Subcutaneous abdominal adipose tissue (tissue), 5 donors: ENCODE data around the gene RPUSD1.
A peak's percentile ranks its signal among the peaks of the same experiment; 100 is the strongest.
"Not testable (repeated sequence)": the region's sequence is repeated elsewhere in the genome, so short reads cannot be mapped to it uniquely, and the experiment has no call there.

Experiments used
- H3K27ac ChIP-seq: one replicate; pipeline ENCODE4 v1.7.0; 2013; ENCODE audit warnings: low read depth, mild to moderate bottlenecking, inconsistent platforms, low read length, moderate library complexity
- H3K27me3 ChIP-seq, 5 donors: one replicate each; pipeline ENCODE4 v1.7.0; 2013; ENCODE audit warnings: low read length in 5 of 5, inconsistent platforms in 1 of 5; ENCODE audit not compliant: control insufficient read depth in 5 of 5, insufficient read depth in 4 of 5
- H3K36me3 ChIP-seq, 5 donors: one replicate each; pipeline ENCODE4 v1.7.0; 2013; ENCODE audit warnings: low read length in 5 of 5; ENCODE audit not compliant: control insufficient read depth in 5 of 5, insufficient read depth in 5 of 5
- H3K4me1 ChIP-seq, 5 donors: one replicate each; pipeline ENCODE4 v1.7.0; 2013; ENCODE audit warnings: low read length in 5 of 5, mild to moderate bottlenecking in 3 of 5, moderate library complexity in 1 of 5; ENCODE audit not compliant: control insufficient read depth in 5 of 5, insufficient read depth in 5 of 5
- H3K4me3 ChIP-seq, 5 donors: one replicate each; pipeline ENCODE4 v1.7.0; 2013; ENCODE audit warnings: low read length in 5 of 5, low read depth in 1 of 5
- H3K9ac ChIP-seq, 5 donors: one replicate each; pipeline ENCODE4 v1.7.0; 2013; ENCODE audit warnings: low read length in 5 of 5, mild to moderate bottlenecking in 4 of 5, moderate library complexity in 3 of 5
- H3K9me3 ChIP-seq, 5 donors: one replicate each; pipeline ENCODE4 v1.7.0; 2013; ENCODE audit warnings: low read length in 5 of 5; ENCODE audit not compliant: control insufficient read depth in 5 of 5
- donor health status: healthy.
- donor health status: healthy.
- donor health status: healthy.
- donor health status: healthy.
- donor health status: healthy.

The RPUSD1 gene

DNA sequence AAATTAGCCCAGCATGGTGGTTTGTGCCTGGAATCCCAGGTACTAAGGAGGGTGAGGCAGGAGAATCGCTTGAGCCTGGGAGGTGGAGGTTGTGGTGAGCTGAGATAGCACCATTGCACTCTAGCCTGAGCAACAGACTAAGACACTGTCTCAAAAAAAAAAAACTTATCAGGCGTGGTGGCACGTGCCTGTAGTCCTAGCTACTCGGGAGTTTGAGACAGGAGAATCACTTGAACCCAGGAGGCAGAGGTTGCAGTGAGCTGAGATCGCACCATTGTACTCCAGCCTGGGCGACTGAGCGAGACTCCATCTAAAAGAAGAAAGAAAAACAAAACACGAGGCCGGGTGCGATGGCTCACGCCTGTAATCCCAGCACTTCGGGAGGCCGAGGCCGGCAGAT lies 45.3 kb downstream of the RPUSD1 start:
- not testable (repeated sequence) for H3K9me3 ChIP-seq, H3K4me3 ChIP-seq, H3K9ac ChIP-seq, H3K27me3 ChIP-seq, H3K36me3 ChIP-seq, H3K27ac ChIP-seq
- H3K4me1 ChIP-seq = peaks cover 6 to 18% (median 16%) of the 10 kb centered on the region in 5 donors

DNA sequence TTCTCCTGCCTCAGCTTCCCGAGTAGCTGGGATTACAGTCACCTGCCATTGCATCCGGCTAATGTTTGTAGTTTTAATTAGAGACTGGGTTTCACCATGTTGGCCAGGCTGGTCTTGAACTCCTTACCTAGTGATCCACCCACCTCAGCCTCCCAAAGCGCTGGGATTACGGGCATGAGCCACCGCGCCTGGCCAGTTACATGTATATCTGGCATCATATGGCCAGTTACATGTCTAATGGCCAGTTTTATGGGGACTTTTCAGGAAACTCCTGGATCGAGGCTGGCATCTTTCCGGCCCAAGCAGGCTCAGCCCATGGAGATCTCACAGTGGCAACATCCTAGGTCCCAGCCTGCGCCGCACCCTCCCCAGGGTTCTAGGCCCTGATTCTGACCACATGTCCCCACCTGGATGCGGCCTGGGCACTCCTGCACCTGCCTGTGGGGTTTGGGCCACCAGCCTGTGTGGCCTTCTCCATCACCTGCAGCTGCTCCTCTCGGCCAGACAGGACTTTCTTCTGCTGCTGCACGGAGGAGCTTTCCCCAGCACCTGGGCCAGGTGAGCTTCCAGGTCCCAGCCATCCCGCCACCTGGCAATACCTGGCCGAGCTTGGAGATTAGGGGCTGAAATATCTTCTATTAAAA lies 46.1 kb downstream of the RPUSD1 start:
- Histone ChIP-seq H3K9ac (no peak overlapping the region), H3K4me3 (no peak overlapping the region), H3K27me3 (peaks cover 0 to 9% (median 3%) of the 10 kb centered on the region in 5 donors), H3K36me3 (peaks cover 0 to 11% (median 8%) of the 10 kb centered on the region in 5 donors), H3K27ac (no peak overlapping the region), H3K9me3 (no peaks in the 10 kb centered on the region), H3K4me1 (peaks cover 6 to 18% (median 16%) of the 10 kb centered on the region in 5 donors)

DNA sequence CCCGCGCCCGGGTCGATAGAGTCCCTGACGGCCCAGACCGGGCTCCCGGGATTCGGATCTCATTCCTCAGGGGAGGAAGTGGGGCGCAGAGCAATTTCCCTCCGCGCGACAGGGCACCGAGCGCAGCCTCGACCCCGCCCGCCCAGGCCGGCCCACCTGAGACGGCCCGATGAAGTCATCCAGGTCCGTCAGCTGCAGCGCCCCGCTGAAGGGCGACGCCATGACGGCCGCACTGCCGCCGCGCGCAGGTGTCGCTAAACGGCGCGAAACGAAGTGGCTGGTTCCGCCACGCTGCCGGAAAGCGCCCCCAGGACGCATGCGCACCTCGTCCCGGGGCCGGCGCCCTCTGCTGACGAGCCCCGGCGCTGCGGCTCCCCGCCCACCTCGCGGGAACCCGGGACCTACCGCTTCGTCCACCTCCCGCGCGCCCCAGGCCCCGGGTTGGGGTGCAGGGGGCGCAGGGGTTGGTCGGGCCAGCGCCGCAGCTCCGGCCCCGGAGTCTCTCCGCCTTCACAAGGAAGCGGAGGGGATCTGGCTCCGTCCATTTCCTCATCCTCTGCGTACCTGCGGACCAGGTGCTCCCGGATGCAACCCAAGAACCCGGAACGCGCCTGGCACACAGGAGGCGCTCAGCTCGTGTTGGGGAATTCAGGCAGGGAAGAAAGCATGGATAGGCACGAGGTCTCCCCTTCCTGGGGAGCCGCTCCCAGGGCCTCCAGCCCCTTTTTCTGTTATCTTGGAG lies 47.2 kb downstream of the RPUSD1 start, which contains the start of gene CIAO3:
Gene CIAO3 (minus strand): TSS at position 234 of the 742 bp plus-strand sequence. CDS start 12 bp downstream, at position 222.
- Histone ChIP-seq H3K27ac (no peak within 1 kb of the TSS), H3K9ac (peak within 1 kb of the TSS in 4 of 5 donors; percentile 90 to 94 (median 90)), H3K27me3 (peaks cover 0 to 9% (median 3%) of the 10 kb centered on the region in 5 donors), H3K4me3 (peak within 1 kb of the TSS; percentile 67 to 86 (median 79)), H3K4me1 (peaks cover 6 to 18% (median 16%) of the 10 kb centered on the region in 5 donors), H3K9me3 (no peaks in the 10 kb centered on the region), H3K36me3 (peaks cover 0 to 22% (median 19%) of the 10 kb centered on the region in 5 donors)

DNA sequence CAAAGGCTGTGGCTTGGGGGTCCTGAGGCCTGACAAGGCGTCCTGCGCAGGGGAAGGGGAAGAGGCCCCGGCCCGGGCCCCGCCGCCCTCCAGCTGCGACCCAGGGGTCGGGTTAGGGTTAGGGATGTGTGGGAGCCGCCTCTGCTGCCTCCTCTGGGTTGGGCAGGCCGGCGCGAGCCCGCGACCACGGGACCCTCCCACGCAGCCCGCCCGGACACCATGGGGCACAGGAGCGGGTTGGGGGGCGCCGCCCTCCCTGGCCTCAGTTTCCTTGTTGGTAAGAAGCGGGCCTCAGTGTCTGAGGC lies 47.8 kb downstream of the RPUSD1 start:
- Histone ChIP-seq H3K9ac (peak overlapping the region in 4 of 5 donors; percentile 90 to 94 (median 90)), H3K4me3 (peak overlapping the region in 4 of 5 donors; percentile 76 to 86 (median 80)), H3K27ac (no peak overlapping the region), H3K36me3 (peaks cover 0 to 28% (median 24%) of the 10 kb centered on the region in 5 donors), H3K27me3 (peaks cover 0 to 9% (median 3%) of the 10 kb centered on the region in 5 donors), H3K4me1 (peaks cover 6 to 18% (median 16%) of the 10 kb centered on the region in 5 donors), H3K9me3 (no peaks in the 10 kb centered on the region)

DNA sequence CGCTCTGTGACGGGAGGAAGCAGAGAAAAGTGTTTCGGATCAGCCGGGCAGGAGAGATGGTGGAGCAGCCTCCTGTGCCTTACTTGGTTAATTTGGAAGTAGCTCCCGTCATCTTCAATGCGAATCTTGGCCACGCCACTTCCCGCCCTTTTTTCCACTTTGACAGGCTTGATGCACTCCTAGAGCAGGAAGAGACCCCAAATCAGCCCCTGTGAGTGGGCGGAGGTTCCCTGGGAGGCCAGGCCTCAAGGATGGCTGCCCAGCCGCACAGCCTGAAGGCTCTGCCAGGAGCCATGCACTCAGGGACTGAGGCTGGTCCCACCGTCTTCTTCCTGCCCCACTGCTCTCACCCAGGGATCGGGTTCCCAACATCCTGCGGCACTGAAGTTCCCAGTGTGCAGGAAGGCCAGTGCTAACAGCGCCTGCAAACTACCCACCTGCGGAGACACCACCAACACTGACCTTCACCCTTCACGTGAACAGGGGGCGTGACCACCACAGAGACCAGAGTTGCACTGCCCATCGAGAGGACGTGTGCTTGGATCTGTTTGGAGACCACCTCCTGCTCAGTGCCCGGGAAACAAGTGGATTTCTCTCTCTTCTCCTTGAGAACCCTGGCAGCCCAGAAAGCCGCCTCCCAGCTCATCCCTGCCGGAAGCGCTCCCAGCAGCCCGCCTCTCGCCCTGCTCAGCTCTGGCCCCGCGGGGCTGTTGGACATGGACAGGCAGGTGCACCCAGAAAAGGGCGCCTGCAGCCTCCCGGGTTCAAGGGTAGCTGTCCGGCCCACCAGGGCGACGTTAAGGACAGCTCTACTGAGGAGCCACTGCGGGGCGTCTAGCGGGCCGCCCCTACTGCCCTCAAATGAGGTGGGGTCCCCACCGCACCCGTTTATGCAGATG lies 48.4 kb downstream of the RPUSD1 start:
- Histone ChIP-seq H3K4me1 (peaks cover 6 to 18% (median 16%) of the 10 kb centered on the region in 5 donors), H3K27me3 (peaks cover 0 to 9% (median 3%) of the 10 kb centered on the region in 5 donors), H3K4me3 (peak overlapping the region; percentile 67 to 86 (median 79)), H3K36me3 (peaks cover 0 to 34% (median 30%) of the 10 kb centered on the region in 5 donors), H3K9ac (peak overlapping the region in 4 of 5 donors; percentile 90 to 94 (median 90)), H3K27ac (no peak overlapping the region), H3K9me3 (no peaks in the 10 kb centered on the region)

DNA sequence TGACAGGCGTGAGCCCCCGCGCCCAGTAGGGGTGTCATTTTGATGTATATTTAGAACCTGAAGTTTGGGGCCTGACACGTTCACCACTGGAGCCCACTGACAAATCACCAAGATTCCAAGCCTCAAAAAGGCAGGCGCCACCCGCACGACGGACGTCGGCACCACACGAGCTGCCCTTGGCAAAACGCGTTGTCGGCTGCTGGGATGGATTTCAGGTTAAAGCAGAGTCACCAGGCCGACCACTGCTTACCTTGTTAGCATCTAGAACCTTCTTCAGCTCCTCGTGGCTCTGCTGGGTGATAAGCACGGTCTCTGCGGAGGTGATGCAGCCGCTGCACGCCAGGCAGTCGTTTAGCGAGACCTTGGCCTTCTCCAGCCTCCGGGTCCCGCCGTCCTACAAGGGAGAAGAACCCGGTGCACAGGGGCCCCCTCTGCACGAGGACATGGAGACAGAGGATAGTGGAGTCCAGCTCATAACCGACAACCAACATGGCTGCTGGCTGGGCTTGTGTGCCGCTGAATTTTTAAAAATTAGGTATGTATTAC lies 51.2 kb downstream of the RPUSD1 start:
- Histone ChIP-seq H3K4me3 (no peak overlapping the region), H3K9ac (no peak overlapping the region), H3K27me3 (peaks cover 0 to 1% (median 0%) of the 10 kb centered on the region in 5 donors), H3K27ac (no peak overlapping the region), H3K9me3 (no peaks in the 10 kb centered on the region), H3K4me1 (peaks cover 6 to 18% (median 16%) of the 10 kb centered on the region in 5 donors), H3K36me3 (peaks cover 0 to 62% (median 56%) of the 10 kb centered on the region in 5 donors)

DNA sequence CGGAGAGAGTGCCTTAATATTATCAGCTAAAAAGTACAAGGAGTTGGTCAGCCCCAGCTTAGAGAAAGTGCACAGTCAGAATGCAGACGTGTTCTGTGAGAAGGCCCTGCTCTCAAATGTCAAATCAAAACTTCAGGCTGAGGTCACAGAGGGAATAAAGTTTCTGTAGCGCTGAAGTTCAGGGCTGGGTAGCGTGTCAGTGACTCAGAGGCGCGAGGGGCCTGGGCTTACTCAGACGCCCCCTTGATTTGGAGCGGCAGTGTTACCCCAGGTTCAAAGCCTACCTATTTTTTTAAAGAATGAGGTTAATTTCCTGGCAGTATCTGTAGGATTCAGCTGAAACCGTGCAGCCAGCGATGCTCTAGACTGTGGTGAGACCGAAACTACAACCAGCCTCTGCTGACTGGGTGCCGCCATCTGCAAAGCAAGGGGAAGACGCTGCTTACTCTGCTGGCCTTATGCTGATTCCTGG lies 52.2 kb downstream of the RPUSD1 start:
- Histone ChIP-seq H3K9ac (no peak overlapping the region), H3K27me3 (no peaks in the 10 kb centered on the region), H3K9me3 (no peaks in the 10 kb centered on the region), H3K36me3 (peaks cover 0 to 71% (median 60%) of the 10 kb centered on the region in 5 donors), H3K27ac (no peak overlapping the region), H3K4me1 (peaks cover 6 to 14% (median 13%) of the 10 kb centered on the region in 5 donors), H3K4me3 (no peak overlapping the region)

DNA sequence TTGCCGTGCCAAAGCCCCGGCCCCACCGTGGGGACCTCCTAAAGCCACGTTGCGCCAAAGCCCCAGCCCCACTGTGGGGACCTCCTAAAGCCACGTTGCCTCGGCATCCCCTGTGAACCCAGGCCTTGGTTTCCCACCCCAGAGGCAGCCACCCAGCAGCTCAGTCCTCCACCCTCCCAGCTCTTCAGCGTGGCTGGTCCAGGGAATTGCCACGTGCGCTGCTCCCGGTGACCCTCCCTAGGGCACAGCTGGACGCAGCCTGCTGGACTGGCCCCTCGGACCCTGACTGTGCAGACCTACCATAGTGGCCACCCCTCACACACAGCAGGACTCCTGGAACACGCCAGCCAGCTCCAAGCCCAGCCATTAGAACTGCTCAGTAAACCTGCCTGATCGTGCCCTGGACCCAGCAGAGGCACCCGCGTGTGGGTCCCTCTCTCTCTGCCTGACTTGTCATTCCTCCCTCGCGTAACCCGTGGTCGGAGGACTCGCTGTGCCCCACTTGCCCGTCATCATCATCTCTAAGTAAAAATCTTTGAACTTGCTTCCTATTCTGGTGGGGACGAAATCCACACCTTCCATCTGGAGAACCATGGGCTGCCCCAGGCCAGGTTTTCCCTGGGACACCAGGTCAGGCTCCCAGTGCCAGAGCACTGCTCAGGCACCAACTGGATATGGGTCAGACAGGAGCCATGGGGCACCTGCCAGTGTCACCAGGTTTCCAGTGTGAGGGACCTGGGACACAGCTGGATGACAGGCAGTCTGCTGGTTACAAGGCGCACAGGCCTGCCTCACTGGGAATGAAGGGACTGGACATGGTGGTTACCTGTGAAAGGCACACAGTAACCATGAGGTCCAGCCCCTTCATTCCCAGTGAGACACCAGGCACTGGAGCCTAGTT lies 53.0 kb downstream of the RPUSD1 start:
- H3K9me3 ChIP-seq = no peaks in the 10 kb centered on the region
- H3K27me3 ChIP-seq = no peaks in the 10 kb centered on the region
- no peak overlapping the region for H3K4me3 ChIP-seq
- peaks cover 0 to 79% (median 61%) of the 10 kb centered on the region in 5 donors for H3K36me3 ChIP-seq
- no peak overlapping the region for H3K27ac ChIP-seq
- no peak overlapping the region for H3K9ac ChIP-seq
- H3K4me1 ChIP-seq = peaks cover 6 to 9% (median 9%) of the 10 kb centered on the region in 5 donors
